Gastrocnemius medialis (tissue), 4 donors: Measurements from ENCODE around the gene ATP5PD. TPM values are rescaled to one million over a fixed set of nuclear protein-coding genes. Genes with fewer than 3 reads are reported as not detected.

Source experiments
- ATAC-seq, 2 donors: fragments of 150-250 bp; one replicate each; pipeline ENCODE4 v1.9.1; 2016
- DNase-seq, 2 donors: peaks; one replicate each; pipeline ENCODE4 v3.0.0-alpha.2; 2019
- H3K27ac ChIP-seq, 4 donors: fragments of 200-600 bp; sonication (generic); 1 replicate in 1 of 4; 2 replicates in 3 of 4; pipeline ENCODE4 v1.5.1; 2016 to 2018; ENCODE audit warnings: mild to moderate bottlenecking in 2 of 4, moderate library complexity in 1 of 4
- H3K27me3 ChIP-seq, 3 donors: fragments of 200-600 bp; sonication (generic) in 2 of 3; 1 replicate in 1 of 3; 2 replicates in 2 of 3; pipeline versions ENCODE4 v1.5.1 to v1.6.0; 2016 to 2019; ENCODE audit warnings: mild to moderate bottlenecking in 1 of 3, moderate library complexity in 1 of 3
- H3K36me3 ChIP-seq, 2 donors: fragments of 200-600 bp; sonication (generic) in 1 of 2; one replicate each; pipeline ENCODE4 v1.5.1; 2017 to 2018
- H3K4me1 ChIP-seq, 2 donors: fragments of 200-600 bp; sonication (generic) in 1 of 2; one replicate each; pipeline ENCODE4 v1.5.1; 2016 to 2017; ENCODE audit warnings: mild to moderate bottlenecking in 2 of 2
- H3K4me3 ChIP-seq, 4 donors: fragments of 200-600 bp; sonication (generic) in 3 of 4; 1 replicate in 1 of 4; 2 replicates in 3 of 4; pipeline ENCODE4 v1.5.1; 2016 to 2019; ENCODE audit warnings: mild to moderate bottlenecking in 2 of 4
- H3K9me3 ChIP-seq, 3 donors: fragments of 200-600 bp; sonication (generic) in 2 of 3; 1 replicate in 1 of 3; 2 replicates in 2 of 3; pipeline ENCODE4 v1.5.1; 2016 to 2019
- CTCF ChIP-seq, 5 experiments: fragments of 450-650 bp in 3 of 5; fragments of 200-600 bp in 2 of 5; sonication (generic) in 2 of 5; IDR thresholded peaks in 4 of 5; conservative IDR thresholded peaks in 1 of 5; 1 replicate in 4 of 5; 2 replicates in 1 of 5; pipeline ENCODE4 v1.5.1; 2016 to 2019; ENCODE audit warnings: antibody characterized with exemption in 5 of 5, mild to moderate bottlenecking in 3 of 5, moderate library complexity in 3 of 5
- POLR2A ChIP-seq, 2 donors: fragments of 450-650 bp; IDR thresholded peaks; one replicate each; pipeline ENCODE4 v1.6.1; 2017; ENCODE audit warnings: antibody characterized with exemption in 2 of 2, mild to moderate bottlenecking in 2 of 2, moderate library complexity in 2 of 2
- in situ Hi-C, 4 donors: fragments of 200-750 bp; cut with MboI; loops; one replicate each; pipeline versions ENCODE4 v1.15.0 to v1.8.0; 2017; ENCODE audit warnings: low sequenced_read_pairs in 4 of 4
- intact Hi-C: fragments of 100-400 bp; cut with DNase I; formaldehyde crosslinking; loops from one replicate; pipeline ENCODE4 v1.15.1; 2023; ENCODE audit warnings: low total_unique reads
- total RNA-seq, 4 donors: library from RNA; depleted of rRNA; stranded (reverse); fragments of >200 nt; gene quantifications; one replicate each; pipeline versions ENCODE4 v1.1.0 to v1.2.3, GENCODE V29; 2016

ATP5PD gene
- total RNA-seq, 4 donors from 2014 or later: 377 to 495 (median 491) TPM

- Histone ChIP-seq H3K4me3 (no peak overlapping the region), H3K9me3 (no peaks in the 10 kb centered on the region), H3K27ac (no peak overlapping the region), H3K27me3 (no peaks in the 10 kb centered on the region), H3K36me3 (peaks cover 0 to 47% of the 10 kb centered on the region in 2 donors), H3K4me1 (peaks cover 17 to 18% of the 10 kb centered on the region in 2 donors)
- intact Hi-C loops: loop anchor here (5.0 to 10.0 kb wide), 2 partner anchors 112 to 139 kb away; no protein-coding TSS in a partner anchor
- TF ChIP-seq POLR2A (IDR thresholded peaks at IDR 0.05) (no peak), CTCF (IDR thresholded peaks at IDR 0.05 in 4 of 5, conservative IDR thresholded peaks at IDR 0.05 in 1 of 5) (no peak)
- no peak for ATAC-seq
- no peak for DNase-seq
- in situ Hi-C loops: no loop called here
Measured at GRCh38 chr17:75063201-75063600, 16.4 kb upstream of the ATP5PD start.

- in situ Hi-C loops (no loop called here), intact Hi-C loops (loop anchor here (2.0 to 10.0 kb wide), 3 partner anchors 49 to 141 kb away; no protein-coding TSS in a partner anchor)
- no peak overlapping the region for H3K4me3 ChIP-seq
- no peak for TF ChIP-seq CTCF (IDR thresholded peaks at IDR 0.05 in 4 of 5, conservative IDR thresholded peaks at IDR 0.05 in 1 of 5)
- no peak for TF ChIP-seq POLR2A (IDR thresholded peaks at IDR 0.05)
- no peaks in the 10 kb centered on the region for H3K27me3 ChIP-seq
- H3K9me3 ChIP-seq: no peaks in the 10 kb centered on the region
- DNase-seq (no peak), ATAC-seq (no peak)
- peaks cover 17 to 18% of the 10 kb centered on the region in 2 donors for H3K4me1 ChIP-seq
- peaks cover 0 to 47% of the 10 kb centered on the region in 2 donors for H3K36me3 ChIP-seq
- H3K27ac ChIP-seq: no peak overlapping the region
Measured at GRCh38 chr17:75061618-75062017, 14.8 kb upstream of the ATP5PD start.

GRCh38 chr17:75061055-75061438, 14.3 kb upstream of the ATP5PD start:
- peaks cover 17 to 18% of the 10 kb centered on the region in 2 donors for H3K4me1 ChIP-seq
- in situ Hi-C loops (no loop called here), intact Hi-C loops (loop anchor here (2.0 to 10.0 kb wide), 3 partner anchors 50 to 141 kb away; no protein-coding TSS in a partner anchor)
- no peak for TF ChIP-seq POLR2A (IDR thresholded peaks at IDR 0.05)
- TF ChIP-seq CTCF (IDR thresholded peaks at IDR 0.05 in 4 of 5, conservative IDR thresholded peaks at IDR 0.05 in 1 of 5): no peak
- DNase-seq: no peak
- no peak overlapping the region for H3K4me3 ChIP-seq
- H3K27me3 ChIP-seq: no peaks in the 10 kb centered on the region
- ATAC-seq: no peak
- no peaks in the 10 kb centered on the region for H3K9me3 ChIP-seq
- peak overlapping the region; percentile 73 to 91 (median 82) for H3K27ac ChIP-seq
- H3K36me3 ChIP-seq: peaks cover 0 to 47% of the 10 kb centered on the region in 2 donors

GRCh38 chr17:75060434-75061054, 13.8 kb upstream of the ATP5PD start:
- Histone ChIP-seq H3K9me3 (no peaks in the 10 kb centered on the region), H3K4me3 (peak overlapping the region in 2 of 4 donors; percentile 0 to 30), H3K4me1 (peaks cover 17 to 18% of the 10 kb centered on the region in 2 donors), H3K36me3 (peaks cover 0 to 47% of the 10 kb centered on the region in 2 donors), H3K27ac (peak overlapping the region; percentile 73 to 91 (median 82)), H3K27me3 (no peaks in the 10 kb centered on the region)
- in situ Hi-C loops: no loop called here
- DNase-seq (peak; percentile 66 to 84), ATAC-seq (peak; percentile 91 to 93)
- TF ChIP-seq POLR2A (IDR thresholded peaks at IDR 0.05): no peak
- TF ChIP-seq CTCF (IDR thresholded peaks at IDR 0.05 in 4 of 5, conservative IDR thresholded peaks at IDR 0.05 in 1 of 5): no peak
- intact Hi-C loops: loop anchor here (1.0 to 10.0 kb wide), 4 partner anchors 50 to 142 kb away; partner anchors contain the start of gene NT5C
